ENCODE measurements around the gene KIF16B.

KIF16B gene

GRCh38 chr20:16368645-16369292 lies 204.5 kb downstream of the KIF16B start:
- TF ChIP-seq TOX (CRISPR knock-in tag; IDR thresholded peaks at IDR 0.05; ENCODE audit: borderline replicate concordance) (no peak), BACH2 (CRISPR knock-in tag; IDR thresholded peaks at IDR 0.05; ENCODE audit: borderline replicate concordance) (no peak), ZFP30 (CRISPR knock-in tag; IDR thresholded peaks at IDR 0.05) (no peak), POU6F1 (CRISPR knock-in tag; IDR thresholded peaks at IDR 0.05; ENCODE audit: borderline replicate concordance, low read depth) (no peak), TCF4 (CRISPR knock-in tag; IDR thresholded peaks at IDR 0.05; ENCODE audit: borderline replicate concordance) (no peak), GLIS3 (CRISPR knock-in tag; IDR thresholded peaks at IDR 0.05) (no peak), ZFP3 (CRISPR knock-in tag; IDR thresholded peaks at IDR 0.05) (no peak), TSHZ2 (CRISPR knock-in tag; IDR thresholded peaks at IDR 0.05) (no peak), CSRNP3 (CRISPR knock-in tag; IDR thresholded peaks at IDR 0.05) (no peak), ZNF70 (CRISPR knock-in tag; IDR thresholded peaks at IDR 0.05) (no peak), ARNTL (CRISPR knock-in tag; IDR thresholded peaks at IDR 0.05; ENCODE audit: borderline replicate concordance, low read depth) (no peak), RARB (CRISPR knock-in tag; IDR thresholded peaks at IDR 0.05) (no peak), CREB5 (CRISPR knock-in tag; IDR thresholded peaks at IDR 0.05; ENCODE audit: low read depth) (no peak), ZC3H10 (CRISPR knock-in tag; IDR thresholded peaks at IDR 0.05) (no peak), PPARA (CRISPR knock-in tag; IDR thresholded peaks at IDR 0.05; ENCODE audit: borderline replicate concordance) (no peak), ESRRG (CRISPR knock-in tag; IDR thresholded peaks at IDR 0.05) (no peak), CSDC2 (CRISPR knock-in tag; IDR thresholded peaks at IDR 0.05) (no peak)
- no peak for ATAC-seq

GRCh38 chr20:16367948-16368560 lies 205.2 kb downstream of the KIF16B start:
- no peak for TF ChIP-seq SNAI2 (CRISPR knock-in tag; IDR thresholded peaks at IDR 0.05)
- no peak for TF ChIP-seq ZFP3 (CRISPR knock-in tag; IDR thresholded peaks at IDR 0.05)
- no peak for TF ChIP-seq ESRRG (CRISPR knock-in tag; IDR thresholded peaks at IDR 0.05)
- no peak for TF ChIP-seq OSR1 (CRISPR knock-in tag; IDR thresholded peaks at IDR 0.05)
- no peak for TF ChIP-seq CREB5 (CRISPR knock-in tag; IDR thresholded peaks at IDR 0.05; ENCODE audit: low read depth)
- TF ChIP-seq ZC3H10 (CRISPR knock-in tag; IDR thresholded peaks at IDR 0.05), result no peak
- no peak for TF ChIP-seq GLIS3 (CRISPR knock-in tag; IDR thresholded peaks at IDR 0.05)
- TF ChIP-seq ZFP30 (CRISPR knock-in tag; IDR thresholded peaks at IDR 0.05), result no peak
- TF ChIP-seq PPARA (CRISPR knock-in tag; IDR thresholded peaks at IDR 0.05; ENCODE audit: borderline replicate concordance), result no peak
- no peak for TF ChIP-seq CSDC2 (CRISPR knock-in tag; IDR thresholded peaks at IDR 0.05)
- TF ChIP-seq RARB (CRISPR knock-in tag; IDR thresholded peaks at IDR 0.05), result no peak
- TF ChIP-seq ZNF565 (CRISPR knock-in tag; conservative IDR thresholded peaks at IDR 0.05; ENCODE audit: low read depth), result no peak
- no peak for TF ChIP-seq ZNF8 (CRISPR knock-in tag; IDR thresholded peaks at IDR 0.05)
- no peak for ATAC-seq

Measured in SK-N-SH treated with all-trans-retinoic acid at 6 μM for 48 hours (cell line).